ENCODE measurements around the gene RASSF10.

- TF ChIP-seq POLR2A (IDR thresholded peaks at IDR 0.05; ENCODE audit: low read length) = no peak
- TF ChIP-seq GATA1 (IDR thresholded peaks at IDR 0.05; ENCODE audit: low read depth, low read length) = no peak
These were observed 21.7 kb downstream of the RASSF10 start for GRCh38 chr11:13030857-13031256.

Data from erythroblast (primary cell).